Mucosa of stomach (tissue), 1 donor: ENCODE measurements around the gene GFOD2.

Experiments
- H3K27me3 ChIP-seq: one replicate; pipeline ENCODE4 v1.7.0; 2013; ENCODE audit warnings: mild to moderate bottlenecking, low read length; ENCODE audit not compliant: control insufficient read depth, insufficient read depth
- H3K36me3 ChIP-seq: one replicate; pipeline ENCODE4 v1.7.0; 2013; ENCODE audit warnings: low read length; ENCODE audit not compliant: control insufficient read depth, insufficient read depth
- H3K4me1 ChIP-seq: one replicate; pipeline ENCODE4 v1.7.0; 2013; ENCODE audit warnings: mild to moderate bottlenecking, low read length; ENCODE audit not compliant: control insufficient read depth, insufficient read depth
- H3K4me3 ChIP-seq: one replicate; pipeline ENCODE4 v1.7.0; 2013; ENCODE audit warnings: low read length
- H3K9ac ChIP-seq: one replicate; pipeline ENCODE4 v1.7.0; 2013; ENCODE audit warnings: mild to moderate bottlenecking, low read length, moderate library complexity
- H3K9me3 ChIP-seq: one replicate; pipeline ENCODE4 v1.7.0; 2013; ENCODE audit warnings: mild to moderate bottlenecking, low read length, moderate library complexity; ENCODE audit not compliant: control insufficient read depth
- donor health status: Pancreatic carcinoma.

GFOD2 gene

GRCh38 chr16:67674851-67675578 is 44.1 kb downstream of the GFOD2 start:
- Histone ChIP-seq H3K36me3 (no peaks in the 10 kb centered on the region), H3K4me1 (peaks cover 28% of the 10 kb centered on the region), H3K27me3 (no peaks in the 10 kb centered on the region), H3K9ac (no peak overlapping the region), H3K4me3 (no peak overlapping the region), H3K9me3 (no peaks in the 10 kb centered on the region)

GRCh38 chr16:67673712-67674580 is 45.2 kb downstream of the GFOD2 start:
- H3K4me1 ChIP-seq: peaks cover 28% of the 10 kb centered on the region
- H3K9me3 ChIP-seq: no peaks in the 10 kb centered on the region
- H3K27me3 ChIP-seq: no peaks in the 10 kb centered on the region
- H3K9ac ChIP-seq: no peak overlapping the region
- H3K36me3 ChIP-seq: no peaks in the 10 kb centered on the region
- no peak overlapping the region for H3K4me3 ChIP-seq

DNA sequence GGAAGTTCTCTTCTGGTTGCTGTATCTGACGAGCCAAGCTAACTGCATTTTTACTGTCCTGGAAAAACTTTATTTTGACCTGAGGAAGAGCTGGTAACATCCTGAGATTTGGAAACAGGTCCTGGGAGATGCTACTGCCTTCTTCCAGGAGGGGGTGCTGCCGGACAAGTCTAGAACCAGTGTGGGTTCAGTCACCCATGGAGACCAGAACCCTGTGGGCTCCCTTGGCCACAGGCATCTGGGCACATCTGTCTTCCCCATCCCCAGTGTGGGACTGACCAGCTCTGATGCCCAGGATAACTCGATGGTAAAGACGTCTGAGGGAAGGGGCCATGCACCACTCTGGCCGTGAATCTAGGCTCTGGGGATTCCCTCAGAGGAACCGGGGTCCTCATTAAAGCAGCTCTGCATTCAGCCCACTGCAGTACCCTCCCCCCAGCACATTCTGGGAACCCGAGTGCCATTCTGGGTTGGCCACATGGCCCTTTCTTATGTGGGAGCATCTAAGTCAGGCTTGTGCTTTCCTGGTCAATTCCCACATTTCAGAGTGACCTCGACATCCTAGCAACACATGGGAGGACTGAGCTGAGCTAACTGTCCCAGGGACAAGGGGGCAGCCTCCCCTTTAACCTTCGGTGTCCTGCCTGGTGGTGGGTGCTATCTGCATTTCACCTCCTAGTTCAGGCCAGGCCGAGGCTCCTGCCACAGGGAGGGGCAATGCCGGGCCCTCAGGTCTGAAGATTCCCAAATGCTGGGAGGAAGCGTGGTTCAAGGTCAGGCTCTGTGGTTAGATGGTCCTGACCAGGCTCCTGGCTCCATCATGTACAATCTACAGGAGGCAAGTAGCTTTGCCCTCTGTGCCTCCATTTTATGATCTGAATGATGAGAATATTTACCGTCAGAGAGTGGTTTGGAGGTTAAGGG is 46.1 kb downstream of the GFOD2 start:
- Histone ChIP-seq H3K9ac (no peak overlapping the region), H3K27me3 (no peaks in the 10 kb centered on the region), H3K4me1 (peaks cover 31% of the 10 kb centered on the region), H3K9me3 (no peaks in the 10 kb centered on the region), H3K36me3 (no peaks in the 10 kb centered on the region), H3K4me3 (no peak overlapping the region)

- H3K9ac ChIP-seq: no peak overlapping the region
- no peaks in the 10 kb centered on the region for H3K27me3 ChIP-seq
- no peaks in the 10 kb centered on the region for H3K9me3 ChIP-seq
- H3K4me3 ChIP-seq: no peak overlapping the region
- H3K36me3 ChIP-seq: no peaks in the 10 kb centered on the region
- peaks cover 38% of the 10 kb centered on the region for H3K4me1 ChIP-seq
Measured at GRCh38 chr16:67672306-67672705, 46.8 kb downstream of the GFOD2 start.

GRCh38 chr16:67669499-67670101 is 49.5 kb downstream of the GFOD2 start:
- H3K36me3 ChIP-seq: no peaks in the 10 kb centered on the region
- no peak overlapping the region for H3K4me3 ChIP-seq
- peaks cover 36% of the 10 kb centered on the region for H3K4me1 ChIP-seq
- H3K9ac ChIP-seq: no peak overlapping the region
- H3K27me3 ChIP-seq: no peaks in the 10 kb centered on the region
- no peaks in the 10 kb centered on the region for H3K9me3 ChIP-seq

DNA sequence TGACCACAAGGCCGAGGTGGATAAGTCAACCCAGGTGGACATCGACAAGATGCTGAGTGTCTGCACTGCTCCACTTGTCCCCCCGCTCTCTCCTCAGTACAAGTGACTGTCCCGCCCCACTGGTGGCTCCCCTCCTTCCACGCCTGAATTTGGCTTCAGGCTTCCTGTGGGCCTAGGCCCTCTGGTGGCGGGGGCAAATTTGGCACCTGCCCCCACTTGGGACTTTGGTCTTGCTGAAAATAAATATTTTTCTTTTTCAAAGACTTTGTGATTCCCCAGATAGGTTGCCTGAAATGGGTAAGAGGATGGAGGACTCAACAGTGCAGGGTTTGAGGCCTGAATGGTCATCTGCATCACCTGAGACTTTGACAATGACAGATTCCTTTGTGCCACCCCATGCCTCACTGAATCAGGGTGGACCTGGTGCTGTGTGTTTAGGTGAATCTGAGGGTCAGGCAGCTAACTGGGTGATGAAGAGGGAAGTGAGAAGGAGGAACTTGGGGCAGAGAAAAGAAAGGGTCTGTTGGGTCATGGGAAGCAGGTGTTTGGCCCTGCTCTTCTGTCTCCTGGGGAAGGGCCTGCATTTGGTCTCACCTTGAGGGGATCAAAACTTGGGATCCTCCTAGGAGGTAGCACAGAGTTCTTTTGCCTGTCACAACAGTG is 50.5 kb downstream of the GFOD2 start:
- Histone ChIP-seq H3K4me3 (no peak overlapping the region), H3K27me3 (no peaks in the 10 kb centered on the region), H3K4me1 (peaks cover 28% of the 10 kb centered on the region), H3K36me3 (no peaks in the 10 kb centered on the region), H3K9me3 (no peaks in the 10 kb centered on the region), H3K9ac (no peak overlapping the region)

DNA sequence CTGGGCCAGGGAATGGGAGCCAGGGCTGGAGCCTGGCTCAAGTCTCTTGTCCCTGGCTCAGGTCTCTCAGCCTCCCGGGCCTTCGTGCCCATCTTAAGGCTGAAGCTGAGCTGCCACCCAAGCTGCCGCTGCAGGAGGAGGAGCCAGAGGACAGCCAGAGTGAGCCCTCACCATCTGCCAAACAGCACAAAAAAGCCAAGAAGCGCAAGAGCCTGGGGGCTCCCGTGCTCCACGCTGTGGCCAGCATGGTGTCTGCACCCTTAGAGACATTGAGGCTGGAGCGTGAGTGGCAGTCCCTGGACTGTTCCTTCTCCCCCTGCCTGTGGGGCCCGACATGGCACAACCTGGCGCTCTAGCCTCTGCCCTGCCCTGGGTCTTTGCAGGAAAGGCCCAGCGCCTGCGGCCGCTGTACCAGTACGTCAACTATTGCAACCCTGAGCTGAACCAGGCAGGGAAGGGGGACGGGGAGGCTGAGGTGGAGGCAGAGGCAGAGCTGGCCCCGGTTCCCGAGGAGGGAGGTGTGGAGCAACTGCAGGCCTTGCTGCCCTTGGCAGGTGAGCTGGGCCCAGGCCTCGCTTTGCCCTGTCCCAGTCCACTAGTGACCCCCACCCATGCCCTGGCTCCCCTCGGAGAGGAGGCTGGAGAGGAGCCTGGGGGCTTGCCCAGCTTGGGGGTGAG is 51.2 kb downstream of the GFOD2 start:
- H3K27me3 ChIP-seq: no peaks in the 10 kb centered on the region
- H3K4me3 ChIP-seq: no peak overlapping the region
- H3K9me3 ChIP-seq: no peaks in the 10 kb centered on the region
- no peaks in the 10 kb centered on the region for H3K36me3 ChIP-seq
- peaks cover 21% of the 10 kb centered on the region for H3K4me1 ChIP-seq
- H3K9ac ChIP-seq: no peak overlapping the region

GRCh38 chr16:67667453-67667816 is 51.7 kb downstream of the GFOD2 start:
- no peak overlapping the region for H3K4me3 ChIP-seq
- H3K9me3 ChIP-seq: no peaks in the 10 kb centered on the region
- peak overlapping the region; percentile 52 for H3K9ac ChIP-seq
- no peaks in the 10 kb centered on the region for H3K27me3 ChIP-seq
- H3K36me3 ChIP-seq: no peaks in the 10 kb centered on the region
- peaks cover 19% of the 10 kb centered on the region for H3K4me1 ChIP-seq

DNA sequence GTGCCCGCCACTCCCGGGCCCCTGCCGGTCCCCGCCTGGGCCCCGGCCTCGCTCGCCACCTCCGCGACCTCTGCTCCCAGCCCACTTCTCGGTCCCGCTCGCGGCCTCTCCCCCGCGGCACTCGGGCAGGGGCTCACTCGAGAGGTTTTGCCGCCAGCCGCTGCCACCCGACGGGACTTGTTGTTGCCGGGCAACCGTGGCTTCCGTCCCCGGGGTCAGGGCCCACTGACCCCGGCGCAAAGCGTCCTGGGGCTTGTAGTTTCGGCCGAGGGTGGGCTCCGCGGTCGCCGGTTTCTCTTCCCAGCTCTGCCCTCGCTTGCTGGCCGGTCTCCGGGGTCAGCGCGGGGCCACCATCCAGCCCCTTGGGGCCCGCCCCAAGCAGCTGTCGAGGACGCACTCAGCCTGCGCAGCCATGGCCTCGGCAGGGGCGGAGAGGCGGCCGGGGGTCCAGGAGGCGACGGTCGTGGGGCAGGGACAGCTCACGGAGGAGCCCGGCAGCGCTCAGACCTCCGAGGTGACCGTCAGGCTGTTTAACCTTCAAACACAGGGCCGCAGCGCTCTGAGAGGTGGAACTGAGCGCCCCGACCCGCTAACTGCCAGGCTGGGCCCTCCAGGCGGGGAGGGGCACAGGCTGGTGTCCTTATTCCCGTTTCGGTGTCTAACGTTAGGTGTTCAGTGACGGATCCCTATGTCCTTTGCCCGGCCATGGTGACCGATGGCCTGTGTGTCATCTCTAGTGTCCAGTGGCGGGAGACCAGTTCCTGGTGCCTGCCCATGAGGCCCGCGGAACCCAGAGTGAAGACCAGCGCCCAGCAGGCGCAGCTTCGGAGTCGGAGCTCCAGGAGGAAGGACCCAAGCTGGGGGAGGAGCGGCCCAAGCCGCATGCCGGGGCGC is 52.3 kb downstream of the GFOD2 start, which contains the start of the genes C16orf86 and ENKD1:
TSS of gene C16orf86 (plus strand) at position 256 of the 894 bp plus-strand sequence. CDS start at position 413, 157 bp downstream.
TSS of gene ENKD1 (minus strand) at position 192 of the 894 bp plus-strand sequence. CDS start 308 bp downstream, outside the sequence.
- Histone ChIP-seq H3K4me1 (peaks cover 19% of the 10 kb centered on the region), H3K9ac (peak within 1 kb of the TSS; percentile 52), H3K9me3 (no peaks in the 10 kb centered on the region), H3K36me3 (no peaks in the 10 kb centered on the region), H3K4me3 (peak within 1 kb of the TSS; percentile 61), H3K27me3 (no peaks in the 10 kb centered on the region)

GRCh38 chr16:67666032-67666551 is 53.0 kb downstream of the GFOD2 start:
- peak overlapping the region; percentile 52 for H3K9ac ChIP-seq

More at GRCh38 chr16:67666032-67666551, 53.0 kb downstream of the GFOD2 start:
- H3K27me3 ChIP-seq: no peaks in the 10 kb centered on the region
- H3K9me3 ChIP-seq: no peaks in the 10 kb centered on the region
- H3K4me1 ChIP-seq: peaks cover 25% of the 10 kb centered on the region
- H3K36me3 ChIP-seq: no peaks in the 10 kb centered on the region
- peak overlapping the region; percentile 61 for H3K4me3 ChIP-seq
